Measurements from ENCODE around the gene WASF2.

DNA sequence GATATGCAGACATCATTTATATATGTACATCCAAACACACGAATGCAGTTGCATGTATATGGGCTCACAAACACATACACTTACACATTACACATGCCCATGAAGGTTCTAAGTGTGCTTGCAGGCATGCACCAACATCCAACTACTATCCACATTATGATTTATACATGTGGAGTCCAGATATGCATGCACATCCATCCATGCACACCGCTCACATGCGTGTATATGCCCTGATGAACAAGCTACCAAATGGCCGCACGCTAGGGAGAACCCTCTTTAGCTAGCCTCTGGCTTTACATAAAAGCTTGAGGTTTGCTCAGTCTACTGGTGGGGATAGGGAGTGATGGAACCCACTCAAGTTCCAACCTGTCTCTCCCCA, 89.0 kb downstream of the WASF2 start:
- TF ChIP-seq CTCF (IDR thresholded peaks at IDR 0.05) (no peak), ZFX (IDR thresholded peaks at IDR 0.05; ENCODE audit: borderline replicate concordance) (no peak)
